ENCODE results near the gene LRBA.

DNA sequence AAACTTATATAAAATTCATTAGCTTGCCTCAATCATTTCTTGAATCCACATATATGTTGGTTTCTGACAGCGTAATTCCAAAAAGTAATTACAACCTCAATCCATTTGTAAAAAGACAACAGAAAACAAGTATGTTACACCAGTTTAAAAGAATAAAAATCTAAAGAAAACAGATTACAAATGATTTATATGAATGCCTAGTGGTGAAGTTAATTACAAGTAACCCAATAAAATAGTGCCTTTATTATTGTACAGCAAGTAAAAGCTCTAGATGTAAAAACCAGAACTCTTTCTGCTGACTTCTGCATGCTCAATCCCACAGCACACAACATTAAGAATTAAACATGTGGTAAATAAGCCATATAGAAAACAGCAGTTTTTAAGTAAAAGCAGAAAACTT is 235.4 kb downstream of the LRBA start:
- TF ChIP-seq, protein P1, sequence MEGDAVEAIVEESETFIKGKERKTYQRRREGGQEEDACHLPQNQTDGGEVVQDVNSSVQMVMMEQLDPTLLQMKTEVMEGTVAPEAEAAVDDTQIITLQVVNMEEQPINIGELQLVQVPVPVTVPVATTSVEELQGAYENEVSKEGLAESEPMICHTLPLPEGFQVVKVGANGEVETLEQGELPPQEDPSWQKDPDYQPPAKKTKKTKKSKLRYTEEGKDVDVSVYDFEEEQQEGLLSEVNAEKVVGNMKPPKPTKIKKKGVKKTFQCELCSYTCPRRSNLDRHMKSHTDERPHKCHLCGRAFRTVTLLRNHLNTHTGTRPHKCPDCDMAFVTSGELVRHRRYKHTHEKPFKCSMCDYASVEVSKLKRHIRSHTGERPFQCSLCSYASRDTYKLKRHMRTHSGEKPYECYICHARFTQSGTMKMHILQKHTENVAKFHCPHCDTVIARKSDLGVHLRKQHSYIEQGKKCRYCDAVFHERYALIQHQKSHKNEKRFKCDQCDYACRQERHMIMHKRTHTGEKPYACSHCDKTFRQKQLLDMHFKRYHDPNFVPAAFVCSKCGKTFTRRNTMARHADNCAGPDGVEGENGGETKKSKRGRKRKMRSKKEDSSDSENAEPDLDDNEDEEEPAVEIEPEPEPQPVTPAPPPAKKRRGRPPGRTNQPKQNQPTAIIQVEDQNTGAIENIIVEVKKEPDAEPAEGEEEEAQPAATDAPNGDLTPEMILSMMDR (conservative IDR thresholded peaks at IDR 0.05 in 1 of 2, IDR thresholded peaks at IDR 0.05 in 1 of 2; ENCODE audit: low read depth in 1 of 2, low read length in 2 of 2): no peak
- no peak for TF ChIP-seq EZH2 (IDR thresholded peaks at IDR 0.05; ENCODE audit: low read length, missing control alignments)

Measured in fibroblast of lung (primary cell).